MM.1S (cell line): Measurements from ENCODE around the gene EHHADH.

Source experiments
- CTCF ChIP-seq: fragments of 300-600 bp; sonication (generic); IDR thresholded peaks from 2 replicates; pipeline ENCODE4 v1.5.1; 2016; ENCODE audit warnings: antibody characterized with exemption, low read length, mixed read lengths
- EZH2 ChIP-seq: fragments of 300-600 bp; sonication (generic); optimal IDR thresholded peaks from 2 replicates; pipeline ENCODE3; 2017; ENCODE audit warnings: low read depth, mild to moderate bottlenecking, antibody characterized with exemption, low read length, mixed read lengths
- EZH2phosphoT487 ChIP-seq: fragments of 300-600 bp; sonication (generic); IDR thresholded peaks from 2 replicates; pipeline ENCODE4 v1.6.1; 2018; ENCODE audit warnings: antibody characterized with exemption, low read length

GRCh38 chr3:185199206-185199605 lies 54.6 kb downstream of the EHHADH start:
- TF ChIP-seq CTCF (no peak), EZH2phosphoT487 (no peak), EZH2 (no peak)
